Iris pigment epithelial cell (primary cell): ENCODE measurements around the gene SLC39A7.

Experiments
- DNase-seq: peaks from one replicate; pipeline ENCODE4 v3.0.0-alpha.2; 2011; ENCODE audit warnings: low read depth

SLC39A7 gene

GRCh38 chr6:33190504-33191107, 10.1 kb upstream of the SLC39A7 start:
- DNase-seq: no peak

GRCh38 chr6:33191383-33192104, 9.1 kb upstream of the SLC39A7 start:
- no peak for DNase-seq

GRCh38 chr6:33192105-33192646, 8.5 kb upstream of the SLC39A7 start, which contains the start of gene COL11A2:
Gene COL11A2, minus strand, starts transcription at chr6:33192467. Its CDS starts 227 bp downstream, at chr6:33192240.
- DNase-seq: no peak

- DNase-seq: no peak
Observed at GRCh38 chr6:33192671-33193602, 7.7 kb upstream of the SLC39A7 start.

- DNase-seq: no peak
Observed at GRCh38 chr6:33193619-33194018, 7.0 kb upstream of the SLC39A7 start.

- no peak for DNase-seq
Observed at GRCh38 chr6:33194431-33194979, 6.2 kb upstream of the SLC39A7 start.

GRCh38 chr6:33195304-33196165, 5.1 kb upstream of the SLC39A7 start:
- no peak for DNase-seq

GRCh38 chr6:33197431-33198048, 3.1 kb upstream of the SLC39A7 start:
- DNase-seq: peak; percentile 63

- DNase-seq: no peak
Observed at GRCh38 chr6:33198159-33198852, 2.4 kb upstream of the SLC39A7 start.

GRCh38 chr6:33198853-33199436, 1.7 kb upstream of the SLC39A7 start:
- no peak for DNase-seq

- peak; percentile 46 for DNase-seq
Observed at GRCh38 chr6:33199687-33200218, 914 bp upstream of the SLC39A7 start.

GRCh38 chr6:33201147-33201545, 479 bp downstream of the SLC39A7 start:
- no peak for DNase-seq

- no peak for DNase-seq
Observed at GRCh38 chr6:33201935-33202334, 1.3 kb downstream of the SLC39A7 start.

- DNase-seq: no peak
Observed at GRCh38 chr6:33202799-33203198, 2.1 kb downstream of the SLC39A7 start.

- DNase-seq: no peak
Observed at GRCh38 chr6:33203443-33204164, 2.9 kb downstream of the SLC39A7 start.

GRCh38 chr6:33204165-33204414, 3.4 kb downstream of the SLC39A7 start:
- no peak for DNase-seq

GRCh38 chr6:33204415-33205190, 3.9 kb downstream of the SLC39A7 start, which contains the start of gene HSD17B8:
Gene HSD17B8, plus strand, starts transcription at chr6:33204655. Its CDS starts 14 bp downstream, at chr6:33204669.
- peak; percentile 90 for DNase-seq
